ENCODE data around the gene RUFY3. TPM values are rescaled to one million over a fixed set of nuclear protein-coding genes. Genes with fewer than 3 reads are reported as not detected.

The RUFY3 gene
- total RNA-seq, 1 experiment from 2014 or later, result 48.0 TPM

DNA sequence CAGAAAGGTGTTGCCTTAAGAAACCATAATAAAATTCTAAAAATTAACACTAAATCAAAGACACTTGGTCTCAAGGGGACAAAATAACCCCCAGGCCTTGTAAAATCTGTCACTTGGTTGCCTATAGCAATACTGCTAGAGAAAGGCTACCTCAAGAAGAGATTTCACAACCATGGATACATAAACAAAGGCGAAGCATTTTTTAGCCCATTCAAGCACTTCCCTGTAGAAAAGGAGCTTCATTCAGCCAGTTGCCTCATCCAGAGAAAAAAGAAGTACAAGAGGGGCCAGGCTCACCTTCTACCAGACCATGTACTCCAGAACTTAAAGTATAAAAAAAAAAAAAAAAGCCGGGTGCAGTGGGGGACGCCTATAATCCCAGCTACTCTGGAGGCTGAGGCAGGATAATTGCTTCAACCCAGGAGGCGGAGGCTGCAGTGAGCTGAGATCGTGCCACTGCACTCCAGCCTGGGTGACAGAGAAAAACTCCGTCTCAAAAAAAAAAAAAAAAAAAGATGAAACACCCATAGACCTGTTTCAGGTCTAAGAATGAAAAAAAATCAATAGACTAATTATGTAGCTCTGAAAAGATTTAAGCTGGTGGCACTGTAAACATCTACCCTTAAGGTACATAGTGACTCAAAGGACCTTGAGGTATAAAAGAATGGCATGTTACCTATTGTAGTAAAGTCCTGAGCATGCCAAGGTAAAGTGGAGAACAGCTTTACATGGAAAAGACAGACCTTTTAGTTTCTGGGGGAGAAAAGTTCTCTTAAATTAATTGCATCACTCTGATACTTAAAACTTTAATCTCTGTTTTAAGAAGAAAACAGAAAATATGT, 18.0 kb downstream of the RUFY3 start:
- no peak for TF ChIP-seq CTCF (conservative IDR thresholded peaks at IDR 0.05)

More for the DNA sequence above, 18.0 kb downstream of the RUFY3 start:
- Histone ChIP-seq H4K8ac (replicated peaks; ENCODE audit: insufficient read length, low read depth, low read length) (no peak overlapping the region), H2BK20ac (ENCODE audit: low read depth, low read length, poor library complexity, severe bottlenecking) (no peak overlapping the region), H2BK12ac (ENCODE audit: insufficient read length, low read depth, low read length) (no peak overlapping the region), H2BK15ac (ENCODE audit: low read depth, low read length) (no peak overlapping the region), H3K9ac (ENCODE audit: extremely low read depth, insufficient read length, low read length) (no peak overlapping the region), H4K5ac (ENCODE audit: insufficient read length, low read depth, low read length) (no peak overlapping the region), H3K4ac (ENCODE audit: low read depth, low read length) (no peak overlapping the region), H2BK120ac (ENCODE audit: low read depth, low read length, poor library complexity, severe bottlenecking) (no peak overlapping the region), H3K27me3 (ENCODE audit: insufficient read depth, low read length) (no peaks in the 10 kb centered on the region), H3K4me2 (ENCODE audit: insufficient read depth, insufficient read length, low read length) (no peak overlapping the region), H3K27ac (ENCODE audit: insufficient read length, low read depth, low read length) (no peak overlapping the region), H3K23me2 (ENCODE audit: insufficient read length, low read depth, low read length, poor library complexity, severe bottlenecking) (no peaks in the 10 kb centered on the region), H2BK5ac (ENCODE audit: insufficient read length, low read length) (no peak overlapping the region), H3K23ac (ENCODE audit: insufficient read length, low read depth, low read length) (no peak overlapping the region), H4K91ac (ENCODE audit: insufficient read length, low read depth, low read length) (no peak overlapping the region), H3K4me1 (ENCODE audit: insufficient read depth, low read length) (no peaks in the 10 kb centered on the region), H2AFZ (ENCODE audit: low read length) (no peak overlapping the region), H3K14ac (ENCODE audit: insufficient read depth, low read length) (no peak overlapping the region), H3K9me3 (ENCODE audit: control insufficient read depth, low read depth, low read length) (no peaks in the 10 kb centered on the region), H3K79me2 (ENCODE audit: insufficient read depth, low read length) (no peaks in the 10 kb centered on the region), H2AK5ac (ENCODE audit: insufficient read length, low read length) (no peak overlapping the region), H3K18ac (ENCODE audit: insufficient read length, low read depth, low read length) (no peak overlapping the region), H3K79me1 (ENCODE audit: insufficient read depth, low read depth, low read length, poor library complexity, severe bottlenecking) (peaks cover 2% of the 10 kb centered on the region), H3T11ph (ENCODE audit: low read length) (no peak overlapping the region), H4K20me1 (ENCODE audit: control insufficient read depth, insufficient read depth, insufficient read length) (no peaks in the 10 kb centered on the region), H3K56ac (ENCODE audit: insufficient read length, low read depth, low read length) (no peak overlapping the region)
- Mint-ChIP-seq H3K4me3 (no peak overlapping the region), H3K27ac (no peak overlapping the region; a peak in 1 of 7 replicates), H3K36me3 (ENCODE audit: insufficient read depth in 1 of 3, low read depth in 3 of 3) (no peaks in the 10 kb centered on the region), H3K9me3 (no peaks in the 10 kb centered on the region), H3K27me3 (ENCODE audit: low read depth) (no peaks in the 10 kb centered on the region; the same call in 1 of the 2 replicates), H3K4me1 (peaks cover 18 to 19% of the 10 kb centered on the region in 2 experiments)
- DNase-seq, result no peak
- no CpG with 5 or more reads among the region's 6 CpGs for WGBS (ENCODE audit: extremely low coverage, insufficient read length, low lambda C conversion rate)

Data from H9 (cell line).